ENCODE measurements around the gene JAK2.
"Not testable (repeated sequence)": the region's sequence is repeated elsewhere in the genome, so short reads cannot be mapped to it uniquely, and the experiment has no call there.

DNA sequence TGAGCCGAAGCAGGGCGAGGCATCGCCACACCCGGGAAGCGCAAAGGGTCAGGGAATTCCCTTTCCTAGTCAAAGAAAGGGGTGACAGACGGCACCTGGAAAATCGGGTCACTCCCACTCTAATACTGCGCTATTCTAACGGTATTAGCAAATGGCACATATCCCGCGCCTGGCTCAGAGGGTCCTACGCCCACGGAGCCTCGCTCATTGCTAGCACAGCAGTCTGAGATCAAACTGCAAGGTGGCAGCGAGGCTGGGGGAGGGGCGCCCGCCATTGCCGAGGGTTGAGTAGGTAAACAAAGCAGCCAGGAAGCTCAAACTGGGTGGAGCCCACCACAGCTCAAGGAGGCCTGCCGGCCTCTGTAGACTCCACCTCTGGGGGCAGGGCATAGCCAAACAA, 46.9 kb downstream of the JAK2 start:
- TF ChIP-seq, protein P1, sequence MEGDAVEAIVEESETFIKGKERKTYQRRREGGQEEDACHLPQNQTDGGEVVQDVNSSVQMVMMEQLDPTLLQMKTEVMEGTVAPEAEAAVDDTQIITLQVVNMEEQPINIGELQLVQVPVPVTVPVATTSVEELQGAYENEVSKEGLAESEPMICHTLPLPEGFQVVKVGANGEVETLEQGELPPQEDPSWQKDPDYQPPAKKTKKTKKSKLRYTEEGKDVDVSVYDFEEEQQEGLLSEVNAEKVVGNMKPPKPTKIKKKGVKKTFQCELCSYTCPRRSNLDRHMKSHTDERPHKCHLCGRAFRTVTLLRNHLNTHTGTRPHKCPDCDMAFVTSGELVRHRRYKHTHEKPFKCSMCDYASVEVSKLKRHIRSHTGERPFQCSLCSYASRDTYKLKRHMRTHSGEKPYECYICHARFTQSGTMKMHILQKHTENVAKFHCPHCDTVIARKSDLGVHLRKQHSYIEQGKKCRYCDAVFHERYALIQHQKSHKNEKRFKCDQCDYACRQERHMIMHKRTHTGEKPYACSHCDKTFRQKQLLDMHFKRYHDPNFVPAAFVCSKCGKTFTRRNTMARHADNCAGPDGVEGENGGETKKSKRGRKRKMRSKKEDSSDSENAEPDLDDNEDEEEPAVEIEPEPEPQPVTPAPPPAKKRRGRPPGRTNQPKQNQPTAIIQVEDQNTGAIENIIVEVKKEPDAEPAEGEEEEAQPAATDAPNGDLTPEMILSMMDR (IDR thresholded peaks at IDR 0.05), result not testable (repeated sequence)
- TF ChIP-seq ZFX (IDR thresholded peaks at IDR 0.05; ENCODE audit: borderline replicate concordance), result not testable (repeated sequence)

All from 22Rv1 (cell line).